Head of caudate nucleus (tissue), 42 donors: ENCODE measurements around the gene MAP3K1.
"Not testable (repeated sequence)": the region's sequence is repeated elsewhere in the genome, so short reads cannot be mapped to it uniquely, and the experiment has no call there.

Source experiments
- DNase-seq, 42 donors: peaks; one replicate each; pipeline versions ENCODE4 v3.0.0 to v3.0.0-alpha.2; 2020 to 2021; ENCODE audit warnings: mixed read lengths in 7 of 42
- intact Hi-C: fragments of 100-400 bp; cut with DNase I; formaldehyde crosslinking; loops from one replicate; pipeline ENCODE4 v1.15.0; 2022

MAP3K1 gene

DNA sequence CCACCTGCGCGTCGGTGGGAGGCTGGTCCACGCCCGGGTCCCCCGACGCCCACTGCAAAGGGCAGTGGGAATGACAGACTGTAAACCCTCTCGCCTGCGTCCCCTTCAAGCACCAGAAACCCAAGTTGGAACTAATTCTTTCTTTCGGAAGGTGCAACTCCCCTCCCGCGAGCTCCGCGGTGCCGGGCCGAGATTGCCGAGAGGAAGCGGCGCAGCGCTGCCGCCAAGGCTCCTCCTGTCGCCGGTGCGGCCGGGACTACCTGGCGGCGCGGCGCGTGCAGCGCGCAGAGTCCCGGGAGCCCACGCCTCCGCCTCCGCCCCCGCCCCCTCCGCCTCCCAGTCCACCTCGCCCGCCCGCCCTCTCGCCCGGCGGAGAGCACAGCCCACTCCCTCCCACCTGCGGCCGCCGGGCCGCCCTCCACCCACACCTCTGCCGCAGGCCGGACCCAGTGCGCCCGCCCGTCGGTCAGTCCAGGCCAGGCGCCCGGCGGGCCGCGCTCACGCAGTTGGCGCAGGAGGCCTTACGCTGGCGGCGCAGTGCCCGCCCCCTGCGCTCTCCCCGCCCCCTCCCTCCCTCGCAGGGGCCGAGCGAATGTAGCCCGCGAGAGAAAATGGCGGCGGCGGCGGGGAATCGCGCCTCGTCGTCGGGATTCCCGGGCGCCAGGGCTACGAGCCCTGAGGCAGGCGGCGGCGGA, at the start of gene MAP3K1:
TSS of gene MAP3K1 (plus strand) at position 587 of the 695 bp plus-strand sequence. CDS start at position 612, 25 bp downstream.
- peak in 41 of 42 donors; percentile 53 to 90 (median 81) for DNase-seq
- intact Hi-C loops: loop anchor here (10.0 kb wide), 3 partner anchors 160 to 360 kb away; partner anchors contain the start of gene GPBP1

DNA sequence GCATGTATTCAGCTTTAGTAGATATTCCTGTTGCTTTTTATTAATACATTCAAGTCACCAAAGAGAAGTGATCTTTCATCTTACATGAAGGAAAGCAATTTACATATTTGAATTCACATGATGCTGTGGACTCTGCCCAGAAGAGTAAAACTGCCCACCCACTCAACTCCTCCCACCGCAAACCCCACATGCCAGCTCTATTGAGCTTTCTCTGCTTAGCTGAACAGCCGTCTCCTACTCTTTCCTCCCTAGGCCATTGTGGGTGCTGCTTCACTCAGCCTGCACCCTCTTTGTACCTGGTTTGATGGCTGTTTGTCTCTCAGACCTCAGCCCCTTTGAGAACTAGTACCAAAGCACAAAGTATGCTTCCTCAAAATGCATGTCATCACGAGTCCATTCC, 48.4 kb upstream of the MAP3K1 start:
- intact Hi-C loops: no loop called here
- DNase-seq: no peak

DNA sequence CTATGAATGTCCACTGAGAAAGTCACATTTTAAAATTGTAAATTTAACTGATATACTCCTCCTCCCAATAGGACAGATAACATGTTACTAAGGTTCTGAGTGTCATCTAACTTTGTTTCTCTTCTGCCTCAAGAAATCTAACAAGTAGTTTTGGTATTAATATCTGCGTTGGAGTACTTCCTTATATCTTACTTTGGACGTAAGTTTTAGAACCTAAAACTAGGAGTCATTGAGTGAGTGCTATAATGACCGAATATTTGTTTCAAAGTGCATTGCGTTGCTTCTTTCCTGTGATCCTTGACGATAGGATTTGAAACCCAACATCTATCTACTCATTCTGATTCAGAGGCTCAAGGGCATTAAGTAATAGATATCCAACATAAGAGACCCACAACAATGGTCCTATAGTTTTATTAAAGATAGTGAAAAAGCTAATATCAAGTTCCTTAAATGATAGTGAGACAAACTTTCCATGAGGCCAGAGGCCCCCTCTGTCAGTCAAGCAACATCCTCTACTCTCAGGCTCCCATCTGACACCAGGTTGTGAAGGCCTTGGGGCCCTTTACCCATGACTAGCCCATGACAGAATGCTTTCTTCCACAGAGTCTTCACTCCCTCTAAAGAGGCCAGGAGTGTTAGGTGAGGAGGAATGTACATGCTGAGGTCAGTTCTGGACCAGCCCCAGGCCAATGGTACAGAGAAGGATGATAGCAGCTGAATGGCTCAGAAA, 45.3 kb upstream of the MAP3K1 start:
- no peak for DNase-seq
- intact Hi-C loops: no loop called here

DNA sequence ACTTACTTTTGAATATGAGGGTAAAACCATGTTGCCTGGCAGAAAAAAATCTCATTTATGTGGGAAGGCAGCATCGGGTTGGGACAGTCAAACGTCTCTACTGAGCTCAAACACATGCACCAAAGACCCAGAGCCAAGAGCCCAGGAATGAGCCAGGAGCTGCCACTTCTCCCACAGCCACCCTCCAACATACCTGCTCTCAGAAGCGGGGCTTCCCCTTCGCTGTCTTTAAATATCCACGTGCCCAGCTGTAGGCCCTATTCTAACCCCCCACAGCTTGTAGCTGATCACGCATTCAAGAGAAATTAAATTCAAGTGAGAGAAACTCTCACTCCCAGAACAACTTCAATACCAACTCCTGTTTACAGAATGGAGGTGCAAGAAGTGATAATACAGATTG, 42.6 kb upstream of the MAP3K1 start:
- DNase-seq: no peak
- intact Hi-C loops: no loop called here

DNA sequence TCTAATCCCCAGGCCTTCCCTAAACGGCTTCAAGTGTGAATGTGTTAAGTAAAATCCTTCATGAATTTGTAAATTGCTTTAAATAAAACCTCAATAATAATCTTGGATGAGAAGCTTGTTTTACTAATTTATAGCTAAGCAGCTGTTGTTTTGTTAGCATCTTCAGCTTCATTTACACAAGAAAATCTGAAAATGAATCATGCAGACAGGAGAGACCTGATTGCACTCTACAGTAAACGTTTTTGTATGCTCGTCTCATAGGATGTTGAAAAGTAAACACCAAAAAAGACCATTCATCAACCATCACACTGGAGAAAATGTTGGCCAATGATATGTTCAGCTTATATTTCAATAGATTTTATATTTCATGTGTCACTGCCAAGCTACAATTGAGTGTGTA, 40.4 kb upstream of the MAP3K1 start:
- DNase-seq: no peak

DNA sequence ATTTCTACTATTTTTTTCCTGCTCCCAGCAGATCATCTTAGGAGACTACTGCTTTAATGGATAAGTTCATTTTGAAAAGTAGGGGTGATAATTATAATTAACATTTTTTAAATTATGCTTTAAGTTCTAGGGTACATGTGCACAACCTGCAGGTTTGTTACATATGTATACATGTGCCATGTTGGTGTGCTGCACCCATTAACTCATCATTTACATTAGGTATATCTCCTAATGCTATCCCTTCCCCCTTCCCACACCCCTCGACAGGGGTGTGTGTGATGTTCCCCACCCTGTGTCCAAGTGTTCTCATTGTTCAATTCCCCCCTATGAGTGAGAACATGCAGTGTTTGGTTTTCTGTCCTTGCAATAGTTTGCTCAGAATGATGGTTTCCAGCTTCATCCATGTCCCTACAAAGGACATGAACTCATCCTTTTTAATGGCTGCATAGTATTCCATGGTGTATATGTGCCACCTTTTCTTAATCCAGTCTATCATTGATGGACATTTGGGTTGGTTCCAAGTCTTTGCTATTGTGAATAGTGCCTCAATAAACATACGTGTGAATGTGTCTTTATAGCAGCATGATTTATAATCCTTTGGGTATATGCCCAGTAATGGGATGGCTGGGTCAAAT, 39.0 kb upstream of the MAP3K1 start:
- intact Hi-C loops, DNase-seq: not testable (repeated sequence)

More for the DNA sequence above, 40.4 kb upstream of the MAP3K1 start:
- intact Hi-C loops: no loop called here

DNA sequence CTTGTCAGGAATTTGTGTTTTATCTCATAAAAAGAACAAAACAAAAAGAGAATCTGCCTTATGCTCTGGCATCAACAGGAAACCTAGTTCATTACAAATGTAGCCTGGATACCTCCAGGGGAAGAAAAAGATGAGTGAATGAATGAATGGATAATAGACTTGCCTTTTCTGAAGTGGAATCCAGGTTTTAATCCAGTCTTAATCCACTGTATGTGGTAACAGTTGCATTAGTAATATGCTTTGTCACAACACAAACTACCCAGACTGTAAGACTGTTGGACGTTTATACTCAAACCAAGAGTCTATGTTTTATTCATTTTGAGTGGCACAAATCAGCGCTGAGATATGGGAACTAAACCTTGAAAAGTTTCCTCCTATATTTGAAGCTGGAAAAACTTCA, 32.1 kb upstream of the MAP3K1 start:
- no peak for DNase-seq
- intact Hi-C loops: no loop called here

DNA sequence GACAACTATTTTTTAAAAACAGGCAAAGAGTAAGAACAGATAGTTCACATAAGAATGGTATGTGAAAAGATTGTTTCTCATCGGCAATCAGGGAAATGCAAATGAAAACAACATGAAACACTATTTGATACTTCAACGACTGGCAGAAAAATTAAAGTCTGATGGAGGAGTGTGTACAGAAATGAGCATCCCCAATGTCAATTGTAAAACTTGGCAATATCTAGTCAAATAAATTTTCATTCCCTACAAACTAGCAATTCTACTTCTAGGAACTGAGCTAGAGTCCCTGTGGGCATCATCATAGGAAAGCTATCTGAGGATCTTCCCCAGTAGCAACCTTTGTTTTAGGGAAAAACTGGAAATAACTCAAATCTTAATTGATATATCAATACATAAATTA, 29.0 kb upstream of the MAP3K1 start:
- DNase-seq: no peak
- intact Hi-C loops: no loop called here

DNA sequence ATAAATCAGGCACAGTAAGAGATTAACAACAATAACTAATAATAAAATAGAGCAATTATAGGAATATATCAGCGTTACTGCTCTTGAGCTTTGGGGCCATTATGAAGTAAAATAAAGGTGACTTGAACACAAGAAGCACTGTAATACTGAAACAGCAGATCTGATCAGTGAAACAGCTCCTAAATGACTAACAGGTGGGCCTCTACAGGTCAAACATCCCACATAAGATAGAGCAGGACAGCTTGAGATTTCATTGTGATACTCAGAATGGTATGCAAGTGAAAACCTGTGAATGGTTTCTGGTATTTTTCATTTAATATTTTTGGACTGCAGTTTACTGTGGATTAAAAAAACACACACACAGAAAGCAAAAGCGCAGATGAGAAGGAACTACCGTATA, 24.0 kb upstream of the MAP3K1 start:
- intact Hi-C loops: no loop called here
- no peak for DNase-seq

DNA sequence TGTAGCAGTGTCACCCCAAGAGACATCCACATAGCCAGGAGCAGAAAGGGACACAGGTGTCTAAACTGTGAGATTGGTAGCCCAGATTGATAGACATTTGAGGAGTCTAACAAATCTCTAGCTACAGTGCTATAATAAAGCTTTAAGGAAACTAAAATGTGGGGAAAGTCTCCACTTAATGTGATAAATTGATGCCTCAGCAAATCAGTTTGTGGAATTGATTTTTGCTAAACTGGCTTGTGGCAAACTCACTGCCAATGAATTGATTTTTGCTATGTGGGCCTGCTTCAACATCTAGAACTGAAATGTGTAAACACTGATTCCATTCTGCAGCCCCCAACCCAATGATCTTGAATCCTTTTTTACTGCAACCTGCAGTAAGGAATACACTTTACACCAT, 16.8 kb upstream of the MAP3K1 start:
- intact Hi-C loops: no loop called here
- DNase-seq: no peak

DNA sequence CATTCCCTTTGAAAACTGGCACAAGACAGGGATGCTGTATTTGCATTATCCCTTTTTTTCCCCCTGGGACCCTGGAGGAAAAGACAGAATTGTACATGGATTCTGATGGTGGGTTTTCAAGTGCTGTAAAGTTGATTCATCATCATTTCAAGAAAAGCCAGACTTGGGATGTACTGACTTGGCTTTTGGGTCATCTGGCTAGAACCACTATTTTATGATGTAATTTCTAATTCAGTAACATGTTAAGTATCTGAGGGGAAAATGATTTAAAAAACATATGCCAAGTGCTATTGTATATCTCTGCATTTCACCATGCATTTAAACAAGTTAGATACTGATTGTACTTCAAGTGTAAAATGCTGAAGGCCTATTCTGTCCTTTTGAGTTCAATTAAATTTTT, 15.2 kb upstream of the MAP3K1 start:
- intact Hi-C loops: no loop called here
- DNase-seq: no peak

DNA sequence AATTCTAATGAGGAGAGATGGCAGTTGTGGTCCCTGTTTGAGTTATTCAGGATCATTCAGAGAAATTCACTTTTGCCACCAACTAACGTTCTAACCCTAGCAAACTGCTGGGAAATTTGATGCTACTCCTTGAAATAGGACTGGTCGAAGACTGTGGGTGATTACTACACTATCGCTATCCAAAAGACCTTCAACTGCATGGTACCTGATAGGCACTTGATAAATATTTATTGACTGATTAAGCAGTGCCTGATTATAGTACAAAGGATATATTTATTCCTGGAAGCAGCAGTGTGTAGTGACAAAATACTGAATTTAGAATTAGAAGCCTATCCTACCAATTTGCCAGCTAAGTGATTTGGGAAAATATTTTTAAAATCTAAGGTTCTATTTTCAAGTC, 14.1 kb upstream of the MAP3K1 start:
- DNase-seq: no peak
- intact Hi-C loops: no loop called here

DNA sequence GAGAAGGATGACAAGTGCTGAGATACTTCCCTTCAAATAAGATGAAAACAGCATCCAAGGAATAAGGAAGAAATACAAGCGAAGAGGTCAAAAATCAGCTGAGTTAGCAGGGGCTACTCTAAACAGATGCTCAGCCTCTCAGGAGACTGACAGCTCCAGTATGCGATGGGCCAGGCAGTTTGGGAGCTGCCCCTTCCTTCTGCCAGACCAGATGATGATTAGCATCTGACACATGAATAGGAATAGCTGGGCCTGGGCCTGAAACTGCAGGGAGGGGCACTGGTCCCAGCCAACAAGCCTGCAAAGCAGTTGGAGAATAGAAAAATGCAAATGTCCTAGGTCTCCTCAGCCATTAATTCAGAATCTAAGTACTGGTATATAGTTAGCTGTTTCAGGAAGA, 13.1 kb upstream of the MAP3K1 start:
- DNase-seq: peak in 14 of 42 donors; percentile 6 to 55 (median 24)
- intact Hi-C loops: no loop called here

DNA sequence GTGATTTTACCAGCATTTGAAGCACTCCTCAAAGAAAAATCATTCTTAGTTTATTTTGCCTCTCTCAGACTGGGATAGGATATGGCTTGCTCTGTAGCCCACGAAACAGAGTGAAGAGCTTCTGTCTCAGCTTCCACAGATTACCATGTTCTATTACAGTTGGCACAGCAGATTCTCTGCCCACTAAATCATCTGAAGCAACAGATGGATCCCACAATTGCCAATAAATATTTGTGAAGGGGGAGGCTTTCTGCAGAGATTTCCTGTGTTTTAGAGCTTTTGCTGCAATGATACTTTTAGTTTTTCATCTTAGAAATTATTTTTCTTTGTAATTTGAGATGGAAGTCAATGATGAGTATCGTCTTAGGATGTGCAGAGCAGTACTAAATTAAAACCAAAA, 12.3 kb upstream of the MAP3K1 start:
- no peak for DNase-seq
- intact Hi-C loops: no loop called here

DNA sequence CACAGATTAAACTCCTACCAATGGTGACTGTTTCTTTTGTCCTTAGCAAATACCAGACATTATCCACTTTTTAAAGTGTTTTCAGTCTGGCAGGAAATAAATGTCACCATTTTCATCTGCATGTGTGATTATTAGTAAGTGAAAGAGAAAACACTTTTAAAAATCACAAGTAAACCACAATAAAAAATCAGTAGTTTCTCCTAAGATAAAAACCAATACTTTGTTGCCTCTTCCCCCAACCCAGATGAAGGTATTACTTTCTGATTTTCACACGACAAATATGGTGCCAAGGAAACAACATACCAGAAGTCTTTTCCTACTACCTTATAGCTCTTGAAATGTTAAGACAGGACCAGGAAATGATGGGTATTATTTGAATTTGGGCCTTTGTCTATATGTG, 11.5 kb upstream of the MAP3K1 start:
- intact Hi-C loops: no loop called here
- no peak for DNase-seq

DNA sequence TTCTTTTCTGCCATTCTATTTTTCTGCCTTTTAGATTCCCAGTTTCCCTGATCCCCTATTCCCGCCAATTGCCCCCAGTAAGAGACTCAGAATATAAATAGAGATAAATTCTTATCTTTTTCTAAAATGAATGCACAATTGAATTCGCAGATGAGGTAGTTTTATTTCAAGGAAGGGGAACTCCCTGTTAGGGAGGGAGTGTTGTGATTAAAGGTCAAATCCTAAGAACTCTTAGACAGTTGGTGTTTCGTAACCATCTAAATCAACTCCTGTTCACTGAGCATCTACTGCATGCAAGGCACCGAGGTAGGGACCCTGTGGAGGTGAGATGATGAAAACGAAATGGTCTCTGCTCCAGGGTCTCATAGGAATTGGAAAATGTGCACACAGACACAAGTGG, 7.7 kb upstream of the MAP3K1 start:
- intact Hi-C loops: no loop called here
- DNase-seq: no peak

DNA sequence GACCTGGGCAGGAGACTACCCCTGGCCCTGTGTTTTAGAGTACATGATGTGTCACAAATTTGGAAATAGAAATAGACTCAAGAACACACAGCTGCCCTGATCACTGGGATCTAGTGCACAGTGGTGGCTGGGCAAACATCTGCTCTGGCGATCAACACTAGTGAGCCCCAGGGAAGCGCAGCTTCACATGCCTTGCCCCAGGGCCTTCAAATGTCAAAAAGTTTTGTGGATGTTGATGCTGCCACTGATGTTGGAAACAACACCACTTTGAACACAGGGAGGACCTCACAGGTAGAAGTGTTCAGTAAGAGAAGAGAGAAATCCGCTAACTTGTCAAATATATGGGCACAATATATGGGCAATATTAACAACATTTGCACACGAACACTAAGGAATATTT, 7.1 kb upstream of the MAP3K1 start:
- intact Hi-C loops: no loop called here

DNA sequence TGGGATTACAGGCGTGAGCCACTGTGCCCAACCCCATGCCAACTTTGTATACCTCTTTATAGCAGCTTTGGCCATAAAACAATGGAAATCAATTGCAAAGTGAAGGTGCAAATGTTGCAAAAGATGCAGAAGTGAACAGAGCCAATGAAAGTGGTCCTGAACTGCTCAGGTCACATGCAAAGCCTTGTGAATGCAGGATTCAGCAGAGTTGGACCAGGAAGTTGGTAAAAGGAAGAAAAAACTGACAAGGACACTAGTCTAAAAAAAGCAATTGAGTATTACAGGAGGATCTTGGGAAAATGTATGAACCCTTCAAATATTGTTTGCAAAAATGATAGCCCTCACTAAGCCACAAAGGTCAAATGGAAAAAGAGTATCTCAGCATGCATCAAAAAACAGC, 4.5 kb upstream of the MAP3K1 start:
- DNase-seq: no peak
- intact Hi-C loops: loop anchor here (10.0 kb wide), 3 partner anchors 156 to 364 kb away; partner anchors contain the start of gene GPBP1

More for the DNA sequence above, 7.1 kb upstream of the MAP3K1 start:
- no peak for DNase-seq

DNA sequence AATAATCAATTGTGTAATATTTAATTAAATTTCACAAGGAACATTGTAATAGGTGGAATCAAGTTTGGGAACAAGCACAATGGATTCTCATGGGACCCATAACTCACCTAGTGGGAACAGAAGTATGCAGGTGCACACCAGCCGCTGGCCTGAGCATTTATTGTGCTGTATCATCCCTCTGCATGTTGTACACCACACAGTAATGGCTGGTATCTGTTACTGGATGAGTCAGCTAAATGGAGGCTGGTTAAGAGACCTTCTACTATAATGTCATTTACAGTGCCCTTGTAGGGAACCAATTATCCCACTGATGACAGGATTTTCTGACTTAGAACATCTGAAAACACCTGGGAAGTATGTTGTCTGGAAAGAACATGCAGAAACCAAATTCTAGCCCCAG, 3.2 kb upstream of the MAP3K1 start:
- intact Hi-C loops: loop anchor here (10.0 kb wide), 3 partner anchors 157 to 363 kb away; partner anchors contain the start of gene GPBP1

DNA sequence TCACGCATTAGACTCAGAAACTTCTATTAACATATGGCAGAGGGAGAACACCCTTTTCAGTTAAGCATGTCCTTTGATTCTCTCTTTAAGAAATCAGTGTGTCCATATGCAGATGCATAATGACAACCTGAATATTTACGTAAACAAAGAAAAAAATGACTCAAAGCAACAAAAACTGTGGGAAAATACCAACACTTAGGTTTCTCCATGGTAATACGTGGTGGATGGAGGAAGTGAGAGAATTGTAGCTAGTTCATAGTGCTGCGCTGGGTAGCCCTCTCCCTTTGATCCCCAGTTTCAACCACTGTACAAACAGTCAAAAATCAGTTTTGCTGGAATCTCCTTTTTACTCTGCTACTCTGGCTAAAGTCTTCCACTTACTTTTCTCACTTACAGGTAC, 2.0 kb upstream of the MAP3K1 start:
- intact Hi-C loops: loop anchor here (10.0 kb wide), 3 partner anchors 159 to 361 kb away; partner anchors contain the start of gene GPBP1
- DNase-seq: no peak

More for the DNA sequence above, 3.2 kb upstream of the MAP3K1 start:
- no peak for DNase-seq
